GM10847 (cell line): Measurements from ENCODE around the gene IGFBP7.

ENCODE experiments used
- POLR2A ChIP-seq: IDR thresholded peaks from 2 replicates; pipeline ENCODE4 v1.6.1; 2011; ENCODE audit not compliant: insufficient read length; ENCODE audit errors: extremely low read depth

IGFBP7 gene

GRCh38 chr4:57110640-57111511 is 691 bp upstream of the IGFBP7 start:
- TF ChIP-seq POLR2A = no peak

DNA sequence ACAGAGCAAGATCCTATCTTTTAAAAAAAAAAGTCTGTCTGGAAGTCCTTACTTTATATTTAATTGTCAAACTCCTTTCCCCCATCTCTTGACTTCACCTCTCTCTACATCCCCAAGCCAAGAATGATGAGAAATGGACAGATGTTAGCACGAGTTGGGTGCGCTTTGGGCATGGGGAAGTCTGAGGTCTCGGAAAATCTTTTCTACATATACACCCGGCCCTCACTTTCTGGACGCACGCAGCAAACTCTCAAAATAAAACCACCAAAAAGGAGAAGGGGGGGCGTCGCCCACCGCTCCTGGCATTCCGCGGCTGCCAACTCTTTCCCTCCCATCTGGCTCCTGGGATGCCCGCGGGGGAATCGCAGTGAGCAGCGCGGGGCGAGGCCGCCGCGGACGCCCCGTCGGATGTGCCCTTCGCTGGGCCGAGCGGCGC is 756 bp downstream of the IGFBP7 start:
- TF ChIP-seq POLR2A = no peak

DNA sequence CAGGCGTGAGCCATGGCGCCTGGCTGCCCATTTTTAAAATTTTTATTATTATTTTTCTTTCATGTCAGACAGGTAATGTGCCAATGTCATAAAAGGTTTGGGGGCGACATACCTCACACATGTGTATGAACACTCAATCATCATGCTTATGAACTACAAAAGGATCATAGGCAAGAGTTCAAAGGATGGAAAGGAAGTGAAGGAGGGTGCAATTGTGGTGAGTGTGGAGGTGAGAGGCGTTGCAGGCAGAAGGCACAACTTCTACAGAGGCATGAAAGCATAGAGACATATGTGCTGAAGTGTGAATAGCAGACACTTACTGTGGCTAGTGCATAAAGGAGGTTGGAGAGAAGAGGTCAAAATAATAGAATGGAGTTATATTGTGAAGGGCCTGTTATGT is 4.0 kb downstream of the IGFBP7 start:
- no peak for TF ChIP-seq POLR2A

GRCh38 chr4:57104706-57105560 is 5.3 kb downstream of the IGFBP7 start:
- TF ChIP-seq POLR2A = no peak

DNA sequence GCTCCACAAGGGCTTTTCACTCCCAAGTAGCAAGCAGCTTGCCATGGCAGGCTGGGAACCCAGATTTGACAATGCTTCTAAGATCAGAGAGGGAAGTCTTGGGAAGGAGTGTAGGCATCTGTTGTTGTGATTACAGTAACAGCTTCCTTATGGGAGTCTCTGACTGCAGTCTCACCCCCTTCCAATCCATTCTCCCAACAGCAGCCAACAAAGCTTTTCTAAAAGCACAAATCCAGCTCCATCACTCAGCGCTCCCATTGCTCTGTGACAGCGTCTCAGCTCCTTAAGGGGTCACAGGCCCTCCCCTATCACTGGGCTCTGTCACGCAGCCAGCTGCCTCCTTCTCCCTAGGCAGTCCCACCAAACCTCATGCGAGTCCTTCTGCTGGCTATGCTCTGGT is 7.1 kb downstream of the IGFBP7 start:
- TF ChIP-seq POLR2A = no peak

DNA sequence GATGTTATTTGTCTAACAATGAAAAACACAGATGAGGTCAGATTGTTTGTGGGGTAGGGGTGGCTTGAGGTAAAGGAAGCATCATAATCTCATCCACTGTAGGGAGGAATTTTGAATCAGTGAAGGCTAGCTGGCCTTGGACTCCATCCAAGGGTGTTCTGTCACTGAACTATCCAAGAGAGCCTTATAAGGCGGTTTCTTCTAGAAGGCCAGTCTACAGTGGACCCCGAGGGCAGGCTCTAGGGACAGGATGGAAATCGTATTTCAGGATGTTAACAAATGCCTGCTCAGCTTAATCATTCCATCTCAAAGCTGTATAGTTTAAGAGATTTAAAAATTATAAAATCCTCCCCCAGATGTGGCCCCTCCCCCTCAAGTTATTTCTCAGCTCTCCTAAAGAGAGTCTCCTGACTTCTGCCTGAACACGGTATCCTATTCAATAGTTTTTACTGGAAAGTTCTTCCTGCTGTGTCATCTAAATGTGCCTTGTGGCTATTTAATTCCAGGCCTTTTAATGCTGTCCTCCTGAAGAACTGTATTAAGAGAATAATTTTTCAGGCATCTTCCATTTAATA is 8.0 kb downstream of the IGFBP7 start:
- TF ChIP-seq POLR2A = no peak

DNA sequence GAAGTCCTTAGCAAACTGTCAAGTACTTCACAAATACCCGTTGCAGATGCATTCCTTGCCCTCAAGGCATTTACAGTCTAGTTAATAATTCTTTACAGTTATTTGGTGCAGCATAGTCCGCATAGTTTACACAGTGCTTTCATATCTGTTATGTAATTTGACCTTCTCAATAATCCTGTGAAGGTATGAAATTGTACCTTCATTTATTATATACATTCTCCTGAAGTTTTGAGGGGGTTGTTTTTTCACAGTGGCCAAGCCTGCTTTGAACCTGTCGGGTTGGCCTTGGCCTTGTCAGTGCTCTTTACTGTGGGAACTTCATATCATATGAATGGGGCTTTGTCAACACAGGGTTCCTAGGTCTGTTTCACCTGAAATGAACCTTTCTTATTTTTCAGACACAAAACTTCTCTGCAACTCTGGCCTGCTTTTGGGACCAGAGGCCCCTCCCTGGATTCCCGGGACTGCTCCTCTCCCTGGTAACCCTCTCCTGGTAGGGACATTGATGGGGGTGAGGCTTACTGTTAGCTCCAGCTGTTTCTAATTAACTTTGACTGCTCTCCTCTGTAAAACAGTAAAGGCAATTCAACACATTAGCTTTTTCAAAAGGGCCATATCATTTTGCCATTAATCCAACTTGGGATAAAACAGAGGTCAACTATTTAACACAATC is 9.1 kb downstream of the IGFBP7 start:
- no peak for TF ChIP-seq POLR2A

DNA sequence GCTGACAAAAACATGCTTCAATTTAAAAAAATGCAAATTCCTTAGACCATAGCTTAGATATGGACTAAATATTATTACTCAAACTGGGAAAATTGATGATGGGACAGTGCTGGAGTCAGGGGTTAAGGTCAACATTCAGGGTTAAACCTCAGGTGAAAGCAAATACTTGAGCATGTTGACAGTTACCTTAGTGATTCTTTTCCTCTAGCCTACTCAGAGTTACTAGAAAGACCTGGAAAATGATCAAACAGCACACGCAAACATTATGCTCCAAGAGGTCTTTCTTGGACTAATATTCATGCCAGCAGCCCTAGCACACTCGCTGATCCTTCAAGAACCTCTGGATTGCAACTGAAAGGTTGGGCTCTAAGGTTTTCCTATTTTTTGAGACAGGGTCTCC is 10.8 kb downstream of the IGFBP7 start:
- TF ChIP-seq POLR2A = no peak

- TF ChIP-seq POLR2A = no peak
Observed at GRCh38 chr4:57098941-57099340, 11.2 kb downstream of the IGFBP7 start.

- no peak for TF ChIP-seq POLR2A
Observed at GRCh38 chr4:57098415-57098814, 11.8 kb downstream of the IGFBP7 start.

GRCh38 chr4:57097711-57098110 is 12.5 kb downstream of the IGFBP7 start:
- no peak for TF ChIP-seq POLR2A

- TF ChIP-seq POLR2A = no peak
Observed at GRCh38 chr4:57095956-57096355, 14.2 kb downstream of the IGFBP7 start.

DNA sequence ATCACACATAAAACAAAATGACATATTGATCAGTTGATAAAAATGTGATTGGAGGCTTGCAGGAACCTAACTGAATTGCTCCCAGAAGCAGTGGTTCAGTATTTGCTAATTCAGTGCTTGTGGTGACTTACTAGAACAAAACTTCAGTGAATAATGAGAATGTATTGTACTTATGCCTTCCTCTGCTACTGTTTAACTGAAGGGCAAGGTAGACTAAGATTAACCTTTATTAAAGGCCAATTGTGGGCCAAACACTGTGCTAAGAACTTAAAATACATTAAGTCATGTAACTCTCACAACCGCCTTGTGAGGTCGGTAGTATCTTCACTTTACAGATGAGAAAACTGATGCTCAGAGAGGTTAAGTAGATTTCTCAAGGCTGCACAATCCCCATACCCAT is 14.9 kb downstream of the IGFBP7 start:
- no peak for TF ChIP-seq POLR2A

GRCh38 chr4:57094832-57095223 is 15.4 kb downstream of the IGFBP7 start:
- no peak for TF ChIP-seq POLR2A
